ENCODE results near the gene OR4D9. TPM values are rescaled to one million over a fixed set of nuclear protein-coding genes. Genes with fewer than 3 reads are reported as not detected.

Gene OR4D9
- total and polyA plus RNA-seq, 2 of the 8 experiments (the other 6 are each of a cell fraction or from before 2014, with no cell fraction given), result not detected

DNA sequence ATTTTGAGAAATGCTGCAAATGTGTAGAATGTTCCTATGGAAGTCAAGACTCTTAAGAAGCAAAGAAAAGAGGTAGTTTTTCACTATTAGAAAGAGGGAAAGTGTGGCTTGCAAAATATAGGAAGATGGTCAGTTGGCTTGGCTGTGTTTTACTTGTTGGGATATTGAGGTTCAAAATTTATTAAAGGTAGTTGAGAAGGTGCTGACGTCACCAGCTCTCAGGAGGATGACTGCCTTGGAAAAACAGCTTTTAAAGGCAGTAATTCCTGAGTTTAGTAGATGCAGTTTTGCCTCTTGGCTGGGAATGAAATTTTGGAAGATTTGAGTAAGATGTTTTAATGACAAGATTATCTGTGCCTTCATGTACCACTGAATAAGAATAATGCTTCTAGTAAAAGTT is 336 bp downstream of the OR4D9 start:
- no peak overlapping the region for H3K56ac ChIP-seq (replicated peaks; ENCODE audit: insufficient read length, low read depth, low read length)
- no peak for TF ChIP-seq CHD7 (IDR thresholded peaks at IDR 0.05; ENCODE audit: insufficient replicate concordance, low read length)

More for the DNA sequence above, 336 bp downstream of the OR4D9 start:
- H3K4me3 ChIP-seq (ENCODE audit: extremely low read depth in 1 of 4, insufficient read depth in 2 of 4, low read depth in 3 of 4, low read length in 4 of 4), result no peak overlapping the region
- no peak overlapping the region for H2BK12ac ChIP-seq (ENCODE audit: low read depth, low read length)
- H2BK5ac ChIP-seq (ENCODE audit: low read depth, low read length), result no peak overlapping the region
- no peak overlapping the region for H2AK5ac ChIP-seq (ENCODE audit: low read depth, low read length)
- no peak overlapping the region for H3K4me2 ChIP-seq (ENCODE audit: insufficient read depth in 1 of 2, low read depth in 2 of 2, low read length in 2 of 2)
- no peak overlapping the region for H2AFZ ChIP-seq (ENCODE audit: low read length)
- no peak overlapping the region for H3K14ac ChIP-seq (ENCODE audit: insufficient read length)
- no peak overlapping the region for H3K18ac ChIP-seq (ENCODE audit: extremely low read depth, low read length)
- H2BK20ac ChIP-seq (ENCODE audit: low read length), result no peak overlapping the region
- no peak overlapping the region for H3K4ac ChIP-seq (replicated peaks; ENCODE audit: insufficient read length, low read depth, low read length)
- H3K23ac ChIP-seq (ENCODE audit: insufficient read length), result no peak overlapping the region
- no peak overlapping the region for H3K9ac ChIP-seq (replicated peaks in 1 of 4; ENCODE audit: extremely low read depth in 1 of 4, low read depth in 3 of 4, low read length in 3 of 4)
- FAIRE-seq (no peak), DNase-seq (ENCODE audit: low read depth in 1 of 2, low spot score in 2 of 2) (no peak)
- H3K23me2 ChIP-seq (ENCODE audit: low read depth, low read length), result no peaks in the 10 kb centered on the region
- no peaks in the 10 kb centered on the region for H3K36me3 ChIP-seq (ENCODE audit: control insufficient read depth in 2 of 4, insufficient read depth in 4 of 4, low read length in 3 of 4)
- no peak overlapping the region for H2BK15ac ChIP-seq (ENCODE audit: low read length)
- H3K79me1 ChIP-seq (ENCODE audit: low read depth, low read length), result no peaks in the 10 kb centered on the region
- H3K79me2 ChIP-seq (ENCODE audit: control insufficient read depth in 1 of 2, insufficient read depth in 2 of 2, low read length in 2 of 2), result no peaks in the 10 kb centered on the region
- H4K5ac ChIP-seq (ENCODE audit: insufficient read length, low read depth, low read length), result no peak overlapping the region
- POLR2A ChIA-PET (ENCODE audit: partially characterized antibody), result no interaction called here
- H3K27me3 ChIP-seq (replicated peaks in 1 of 4; ENCODE audit: control insufficient read depth in 3 of 4, extremely low read depth in 1 of 4, insufficient read depth in 3 of 4, low read length in 3 of 4), result no peaks in the 10 kb centered on the region
- H3K9me3 ChIP-seq (ENCODE audit: insufficient read depth in 2 of 2, low read depth in 1 of 2, low read length in 1 of 2), result no peaks in the 10 kb centered on the region
- H4K20me1 ChIP-seq (replicated peaks in 1 of 2; ENCODE audit: control insufficient read depth in 1 of 2, insufficient read depth in 2 of 2, low read length in 2 of 2), result no peaks in the 10 kb centered on the region
- H3K27ac ChIP-seq (ENCODE audit: low read depth, low read length), result no peak overlapping the region
- H4K8ac ChIP-seq (ENCODE audit: extremely low read depth, insufficient read depth, low read length), result no peak overlapping the region
- no peak overlapping the region for H4K91ac ChIP-seq (replicated peaks; ENCODE audit: insufficient read length, low read length)
- WGBS, 2 experiments (ENCODE audit: extremely low coverage in 1 of 2, insufficient coverage in 1 of 2, insufficient read length in 1 of 2, insufficient replicate concordance in 2 of 2, low coverage in 1 of 2, low lambda C conversion rate in 2 of 2, missing lambda C conversion rate in 1 of 2), result 88% methylated on average over 1 of the region's 1 CpG; no CpG with 5 or more reads in 1 of the 2 experiments
- no peaks in the 10 kb centered on the region for H3K4me1 ChIP-seq (replicated peaks in 1 of 4; ENCODE audit: control insufficient read depth in 3 of 4, insufficient read depth in 4 of 4, low read length in 3 of 4)
- H2BK120ac ChIP-seq (replicated peaks; ENCODE audit: low read depth, low read length), result no peak overlapping the region
- CTCF ChIA-PET (ENCODE audit: partially characterized antibody), result no interaction called here

Data from H1 (cell line).